ENCODE results near the gene WNT3.
"Not testable (repeated sequence)": the region's sequence is repeated elsewhere in the genome, so short reads cannot be mapped to it uniquely, and the experiment has no call there.

WNT3 gene

GRCh38 chr17:46812624-46813318 lies 5.7 kb downstream of the WNT3 start:
- DNase-seq (ENCODE audit: low spot score): no peak

GRCh38 chr17:46811978-46812583 lies 6.4 kb downstream of the WNT3 start:
- no peak for DNase-seq (ENCODE audit: low spot score)

DNA sequence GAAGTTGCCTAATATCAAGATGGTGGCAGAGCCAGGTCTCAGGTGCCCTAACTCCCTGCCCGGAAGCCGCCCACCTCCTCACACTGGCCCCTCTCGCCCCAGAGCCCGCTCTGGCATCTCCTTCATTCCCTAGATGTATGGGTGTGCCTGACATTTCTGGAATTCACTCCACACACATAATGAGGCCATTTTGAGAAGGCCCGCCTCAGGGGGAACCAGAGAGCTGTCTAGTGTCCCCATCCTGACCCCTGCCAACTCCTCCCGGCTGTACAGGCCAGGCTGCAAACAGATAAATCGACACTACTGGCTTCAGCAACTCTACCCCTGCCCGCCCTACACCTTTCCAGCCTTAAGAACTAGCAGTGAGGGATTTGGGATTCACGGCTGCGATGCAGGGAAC lies 7.7 kb downstream of the WNT3 start:
- DNase-seq (ENCODE audit: low spot score): no peak

GRCh38 chr17:46809110-46809571 lies 9.4 kb downstream of the WNT3 start:
- DNase-seq (ENCODE audit: low spot score): no peak

- no peak for DNase-seq (ENCODE audit: low spot score)
Observed at GRCh38 chr17:46805771-46806170, 12.7 kb downstream of the WNT3 start.

- no peak for DNase-seq (ENCODE audit: low spot score)
Observed at GRCh38 chr17:46803544-46803943, 14.9 kb downstream of the WNT3 start.

DNA sequence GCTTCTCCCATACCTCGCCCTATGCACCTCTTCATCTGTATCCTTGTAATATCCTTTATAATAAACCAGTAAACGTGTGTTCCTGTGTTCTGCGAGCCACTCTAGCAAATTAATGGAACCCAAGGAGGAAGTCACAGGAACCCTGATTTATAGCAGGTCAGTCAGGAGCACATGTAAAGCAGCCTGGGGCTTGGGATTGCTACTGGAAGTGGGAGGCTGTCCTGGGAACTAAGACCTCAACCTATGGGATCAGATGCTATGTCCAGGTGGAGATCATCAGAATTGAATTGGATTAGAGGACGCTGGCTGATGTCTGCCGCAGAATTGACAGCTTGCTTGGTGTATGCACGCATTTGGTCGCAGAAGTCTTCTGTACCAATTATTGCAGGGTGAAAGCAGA lies 15.7 kb downstream of the WNT3 start:
- no peak for DNase-seq (ENCODE audit: low spot score)

GRCh38 chr17:46800573-46800972 lies 17.9 kb downstream of the WNT3 start:
- no peak for DNase-seq (ENCODE audit: low spot score)

DNA sequence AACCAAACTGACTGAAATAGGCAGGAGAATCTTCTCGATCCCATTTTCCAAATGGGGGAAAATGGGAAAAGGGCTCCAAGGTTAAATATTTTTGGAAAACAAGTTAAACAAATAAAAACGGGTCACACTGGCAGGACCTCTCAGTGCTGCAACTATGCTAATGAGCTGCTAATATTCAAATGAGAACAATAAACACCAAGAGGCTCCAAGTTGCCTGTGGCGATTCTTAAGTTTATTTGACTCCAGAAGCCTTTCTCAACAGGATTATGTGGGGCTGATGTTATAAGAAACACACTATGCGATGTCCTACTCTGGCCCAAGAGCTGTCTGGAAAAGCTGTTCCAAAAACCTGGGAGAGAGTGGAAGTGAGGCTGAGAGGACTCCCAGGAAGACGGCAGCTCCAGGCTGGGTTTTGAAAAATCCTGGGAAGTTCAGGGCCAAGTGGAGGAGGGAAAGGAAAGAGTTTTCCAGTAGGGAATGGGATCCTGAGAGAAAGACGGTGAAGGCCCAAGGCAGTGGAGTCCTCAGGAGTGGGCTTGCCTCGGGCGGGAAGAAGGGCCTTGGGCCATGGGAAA lies 21.4 kb downstream of the WNT3 start:
- DNase-seq (ENCODE audit: low spot score): no peak

- DNase-seq (ENCODE audit: low spot score): no peak
Observed at GRCh38 chr17:46796524-46796923, 22.0 kb downstream of the WNT3 start.

DNA sequence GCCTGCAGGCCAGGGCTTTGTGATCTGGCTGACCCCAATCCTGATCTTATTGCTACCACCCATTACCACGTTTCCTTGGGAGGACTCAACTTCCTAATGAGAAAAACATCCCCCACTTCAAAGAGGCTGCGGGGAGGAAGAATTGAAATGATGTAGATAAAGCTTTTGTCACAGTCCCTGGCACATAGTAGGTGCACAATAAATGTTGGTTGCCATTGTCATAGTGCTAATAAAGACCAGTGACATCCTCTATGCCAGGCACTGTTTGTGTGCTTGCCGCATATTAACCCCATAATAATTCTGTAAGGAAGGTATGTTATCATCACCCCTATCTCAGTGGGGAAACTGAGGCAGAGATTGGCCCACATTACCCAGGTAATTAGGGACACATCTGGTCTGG lies 22.4 kb downstream of the WNT3 start:
- no peak for DNase-seq (ENCODE audit: low spot score)

- DNase-seq (ENCODE audit: low spot score): no peak
Observed at GRCh38 chr17:46795379-46795952, 23.0 kb downstream of the WNT3 start.

DNA sequence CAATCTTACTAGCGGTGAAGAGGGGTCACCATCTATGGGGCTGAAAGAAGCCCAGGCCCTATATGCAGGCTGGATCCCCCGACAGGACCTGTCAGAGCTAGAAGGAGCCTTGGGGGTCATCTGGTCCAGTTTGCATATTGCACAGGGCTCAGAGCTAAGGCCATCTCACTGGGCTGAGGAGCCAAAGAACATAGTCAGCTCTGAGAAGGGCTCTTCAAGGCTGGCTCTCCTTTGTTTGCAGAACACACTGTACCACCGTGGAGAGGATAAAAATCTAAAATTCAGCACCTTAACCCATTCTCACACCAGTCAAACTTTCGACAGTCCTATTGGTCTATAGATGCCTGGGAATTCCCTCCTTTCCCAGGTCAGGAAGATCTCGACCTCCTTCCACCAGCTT lies 24.2 kb downstream of the WNT3 start:
- DNase-seq (ENCODE audit: low spot score): no peak

- no peak for DNase-seq (ENCODE audit: low spot score)
Observed at GRCh38 chr17:46793541-46793940, 25.0 kb downstream of the WNT3 start.

- not testable (repeated sequence) for DNase-seq (ENCODE audit: low spot score)
Observed at GRCh38 chr17:46793023-46793422, 25.5 kb downstream of the WNT3 start.

GRCh38 chr17:46792071-46792470 lies 26.4 kb downstream of the WNT3 start:
- DNase-seq (ENCODE audit: low spot score): no peak

DNA sequence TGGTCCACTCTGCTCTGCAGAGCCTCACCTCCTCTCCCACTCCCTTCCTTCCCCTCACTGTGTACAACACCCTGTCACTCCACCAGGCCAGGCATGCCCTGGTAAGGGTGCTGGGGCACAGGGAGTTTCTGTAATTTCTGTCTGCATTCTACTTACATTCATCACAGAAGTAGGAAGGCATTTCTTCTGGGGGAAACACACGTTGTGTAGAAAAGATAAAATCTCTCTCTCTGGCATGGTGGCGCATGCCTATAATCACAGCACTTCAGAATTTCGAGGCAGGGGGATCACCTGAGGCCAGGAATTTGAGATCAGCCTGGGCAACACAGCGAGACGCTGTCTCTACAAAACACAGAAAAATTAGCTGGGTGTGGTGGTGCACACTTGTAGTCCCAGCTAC lies 27.0 kb downstream of the WNT3 start:
- DNase-seq (ENCODE audit: low spot score): no peak

GRCh38 chr17:46790216-46790615 lies 28.3 kb downstream of the WNT3 start:
- no peak for DNase-seq (ENCODE audit: low spot score)

GRCh38 chr17:46789610-46790009 lies 28.9 kb downstream of the WNT3 start:
- DNase-seq (ENCODE audit: low spot score): no peak

DNA sequence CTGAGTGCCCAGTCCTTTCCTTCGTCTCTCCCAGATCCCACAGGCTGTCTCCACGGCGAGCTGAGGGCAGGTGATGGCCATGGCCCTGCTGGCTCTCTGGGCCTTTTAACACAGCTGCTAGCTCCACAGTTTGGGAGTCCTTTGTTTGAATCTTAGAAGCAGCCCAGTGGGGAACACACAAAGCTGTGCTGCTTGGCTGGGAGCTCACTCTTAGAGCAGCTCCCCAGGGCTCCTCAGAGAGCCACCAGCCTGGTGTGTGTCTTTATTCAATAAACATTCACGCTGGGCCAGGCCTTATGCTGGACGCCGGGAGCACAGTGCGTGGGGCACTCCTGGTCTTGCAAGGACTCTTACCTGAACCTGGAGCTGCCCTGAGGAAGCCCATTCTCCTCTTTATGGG lies 29.7 kb downstream of the WNT3 start:
- no peak for DNase-seq (ENCODE audit: low spot score)

DNA sequence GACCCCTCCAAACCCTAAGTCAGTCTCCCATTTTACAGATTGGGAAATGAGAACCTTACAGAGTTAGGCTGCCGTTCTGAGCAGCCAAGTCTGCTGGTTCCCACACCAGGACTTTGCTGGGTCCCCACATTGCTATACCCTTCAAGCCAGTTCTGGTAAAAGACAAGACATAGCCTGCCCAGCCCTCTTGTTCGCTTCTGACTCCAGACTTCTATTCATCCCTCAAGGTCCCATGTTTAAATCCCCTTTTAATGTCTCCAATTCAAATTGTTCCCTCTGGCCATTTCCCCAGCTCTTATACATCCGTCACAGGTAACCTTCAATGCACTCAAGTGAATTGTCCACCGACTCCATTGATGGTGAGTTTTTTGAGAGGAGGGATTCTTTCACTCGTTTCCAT lies 30.2 kb downstream of the WNT3 start:
- DNase-seq (ENCODE audit: low spot score): no peak

DNA sequence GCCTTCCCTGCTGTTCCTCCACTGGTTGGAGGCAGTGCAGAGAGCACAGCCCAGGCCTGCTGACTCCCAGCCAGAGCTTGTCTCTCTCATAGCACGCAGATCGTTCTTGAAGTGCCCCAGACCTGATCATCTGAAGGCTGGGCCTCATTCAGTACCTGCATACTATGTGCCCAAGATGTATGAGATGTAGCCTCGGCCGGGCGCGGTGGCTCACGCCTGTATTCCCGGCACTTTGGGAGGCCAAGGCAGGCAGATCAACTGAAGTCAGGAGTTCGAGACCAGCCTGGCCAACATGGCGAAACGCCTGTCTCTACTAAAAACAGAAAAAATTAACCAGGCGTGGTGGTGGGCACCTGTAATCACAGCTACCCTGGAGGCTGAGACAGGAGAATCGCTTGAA lies 31.0 kb downstream of the WNT3 start:
- no peak for DNase-seq (ENCODE audit: low spot score)

DNA sequence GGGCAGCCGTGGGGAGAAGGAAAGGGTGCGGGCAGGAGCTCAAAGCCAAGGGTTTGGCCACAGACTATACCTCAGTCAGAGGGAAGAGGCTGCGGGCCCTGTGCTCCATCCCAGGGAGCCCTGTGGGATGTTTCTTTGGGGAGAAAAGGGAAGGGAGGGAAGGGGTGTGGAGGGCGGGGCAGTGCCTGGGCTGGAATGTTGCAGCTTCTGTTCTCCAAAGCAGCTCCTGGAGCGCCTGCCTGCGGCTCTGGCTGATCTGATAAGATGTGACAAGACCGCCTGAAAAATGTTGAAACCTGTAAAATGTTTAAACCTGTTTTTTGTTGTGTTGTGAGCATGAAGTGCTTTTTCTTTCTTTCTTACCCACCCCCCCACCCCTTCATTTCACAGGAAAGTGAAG lies 32.8 kb downstream of the WNT3 start:
- no peak for DNase-seq (ENCODE audit: low spot score)
